ENCODE data around the gene KLHL12. TPM values are rescaled to one million over a fixed set of nuclear protein-coding genes. Genes with fewer than 3 reads are reported as not detected.

The KLHL12 gene
- total RNA-seq, 1 experiment from 2014 or later: 33.8 TPM

- ChIA-PET POLR2A (interaction anchor here (1.1 kb wide), 1 partner anchor 52 kb away, joined by 5 read pairs; the partner anchor contains the start of gene TMEM183A), RAD21 (ENCODE audit: low non-redundant PET in 1 of 2, low total read pairs in 2 of 2, uncharacterized antibody in 2 of 2, unreplicated experiment in 2 of 2) (no interaction called here), CTCF (no interaction called here)
- peaks cover 79% of the 10 kb centered on the region for H3K79me2 ChIP-seq (ENCODE audit: insufficient read depth, low read length)
- BruUV-seq (replicated peaks): no TSS peak
- peaks cover 8% of the 10 kb centered on the region in 2 experiments; a peak in 3 of 4 replicates for H3K36me3 ChIP-seq (ENCODE audit: control insufficient read depth in 1 of 2, insufficient read depth in 2 of 2, low read length in 2 of 2)
- H3K27ac ChIP-seq (ENCODE audit: low read depth, low read length): no peak overlapping the region
- DNase-seq (ENCODE audit: low read depth, low spot score) (no peak), ATAC-seq (no peak)
- H3K4me2 ChIP-seq (ENCODE audit: low read length): no peak overlapping the region
- H3K4me3 ChIP-seq (replicated peaks in 1 of 2; ENCODE audit: low read depth in 1 of 2, low read length in 2 of 2): no peak overlapping the region
- no peaks in the 10 kb centered on the region for H3K9me2 ChIP-seq (ENCODE audit: insufficient read depth)
- H2AFZ ChIP-seq (ENCODE audit: low read depth, low read length, poor library complexity, severe bottlenecking): no peak overlapping the region
- intact Hi-C loops (cut with micrococcal nuclease): no loop called here
- TF ChIP-seq ELF1 (IDR thresholded peaks at IDR 0.05; ENCODE audit: borderline replicate concordance, low read depth) (no peak), CEBPB (IDR thresholded peaks at IDR 0.05; ENCODE audit: low read depth) (no peak), POLR2AphosphoS5 (IDR thresholded peaks at IDR 0.05; ENCODE audit: low read depth, low read length) (no peak), POLR2A (IDR thresholded peaks at IDR 0.05; ENCODE audit: borderline replicate concordance, extremely low read depth, insufficient read depth, insufficient read length) (no peak), SP1 (IDR thresholded peaks at IDR 0.05; ENCODE audit: low read depth) (no peak), ZFX (IDR thresholded peaks at IDR 0.05) (no peak), EZH2 (IDR thresholded peaks at IDR 0.05) (no peak)
- TF ChIP-seq, protein P1, sequence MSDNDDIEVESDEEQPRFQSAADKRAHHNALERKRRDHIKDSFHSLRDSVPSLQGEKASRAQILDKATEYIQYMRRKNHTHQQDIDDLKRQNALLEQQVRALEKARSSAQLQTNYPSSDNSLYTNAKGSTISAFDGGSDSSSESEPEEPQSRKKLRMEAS (IDR thresholded peaks at IDR 0.05): no peak
- TF ChIP-seq, protein P2, sequence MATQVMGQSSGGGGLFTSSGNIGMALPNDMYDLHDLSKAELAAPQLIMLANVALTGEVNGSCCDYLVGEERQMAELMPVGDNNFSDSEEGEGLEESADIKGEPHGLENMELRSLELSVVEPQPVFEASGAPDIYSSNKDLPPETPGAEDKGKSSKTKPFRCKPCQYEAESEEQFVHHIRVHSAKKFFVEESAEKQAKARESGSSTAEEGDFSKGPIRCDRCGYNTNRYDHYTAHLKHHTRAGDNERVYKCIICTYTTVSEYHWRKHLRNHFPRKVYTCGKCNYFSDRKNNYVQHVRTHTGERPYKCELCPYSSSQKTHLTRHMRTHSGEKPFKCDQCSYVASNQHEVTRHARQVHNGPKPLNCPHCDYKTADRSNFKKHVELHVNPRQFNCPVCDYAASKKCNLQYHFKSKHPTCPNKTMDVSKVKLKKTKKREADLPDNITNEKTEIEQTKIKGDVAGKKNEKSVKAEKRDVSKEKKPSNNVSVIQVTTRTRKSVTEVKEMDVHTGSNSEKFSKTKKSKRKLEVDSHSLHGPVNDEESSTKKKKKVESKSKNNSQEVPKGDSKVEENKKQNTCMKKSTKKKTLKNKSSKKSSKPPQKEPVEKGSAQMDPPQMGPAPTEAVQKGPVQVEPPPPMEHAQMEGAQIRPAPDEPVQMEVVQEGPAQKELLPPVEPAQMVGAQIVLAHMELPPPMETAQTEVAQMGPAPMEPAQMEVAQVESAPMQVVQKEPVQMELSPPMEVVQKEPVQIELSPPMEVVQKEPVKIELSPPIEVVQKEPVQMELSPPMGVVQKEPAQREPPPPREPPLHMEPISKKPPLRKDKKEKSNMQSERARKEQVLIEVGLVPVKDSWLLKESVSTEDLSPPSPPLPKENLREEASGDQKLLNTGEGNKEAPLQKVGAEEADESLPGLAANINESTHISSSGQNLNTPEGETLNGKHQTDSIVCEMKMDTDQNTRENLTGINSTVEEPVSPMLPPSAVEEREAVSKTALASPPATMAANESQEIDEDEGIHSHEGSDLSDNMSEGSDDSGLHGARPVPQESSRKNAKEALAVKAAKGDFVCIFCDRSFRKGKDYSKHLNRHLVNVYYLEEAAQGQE (IDR thresholded peaks at IDR 0.05; ENCODE audit: low read depth): no peak
- no peak overlapping the region for H3K9ac ChIP-seq (ENCODE audit: low read length)
- 0 out of 2 replicates have a peak, but pooled peaks cover 2% of the 10 kb centered on the region for H4K20me1 ChIP-seq (ENCODE audit: insufficient read depth)
- H3K27me3 ChIP-seq (ENCODE audit: insufficient read depth, low read length): no peaks in the 10 kb centered on the region
- peaks cover 13 to 33% of the 10 kb centered on the region in 2 experiments for H3K4me1 ChIP-seq (ENCODE audit: control insufficient read depth in 1 of 2, insufficient read depth in 2 of 2, low read length in 2 of 2)
- no peaks in the 10 kb centered on the region for H3K9me3 ChIP-seq (ENCODE audit: control insufficient read depth in 1 of 2, insufficient read depth in 1 of 2, low read depth in 1 of 2, low read length in 2 of 2)
Measured at GRCh38 chr1:202954057-202954745, 27.2 kb upstream of the KLHL12 start.
